Measurements from ENCODE around the gene GPR150. TPM values are rescaled to one million over a fixed set of nuclear protein-coding genes. Genes with fewer than 3 reads are reported as not detected.

The GPR150 gene
- total and polyA plus RNA-seq, 10 of the 15 experiments (the other 5 are each of a cell fraction or from before 2014, with no cell fraction given) = 0.08 to 1.1 (median 0.37) TPM; not detected in 1

DNA sequence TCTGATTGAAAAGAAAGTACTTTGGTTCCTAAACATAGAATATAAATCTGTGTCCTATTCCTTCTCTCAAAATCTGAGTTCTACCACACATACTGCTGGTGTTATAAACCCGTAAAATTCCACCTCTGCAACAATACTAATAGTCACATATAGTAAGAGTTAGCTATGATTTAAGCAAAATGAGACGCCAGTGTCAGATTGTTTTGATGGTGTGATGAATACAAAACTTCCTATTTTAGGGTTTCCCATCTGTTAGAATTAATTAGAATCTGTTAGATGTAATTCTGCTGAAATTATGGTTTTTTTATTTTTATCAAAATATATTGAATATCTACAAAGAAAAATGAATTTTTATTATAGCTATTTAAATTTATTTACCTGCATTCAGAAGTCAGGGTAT is 38.3 kb upstream of the GPR150 start (continued):
- TF ChIP-seq, protein P1, sequence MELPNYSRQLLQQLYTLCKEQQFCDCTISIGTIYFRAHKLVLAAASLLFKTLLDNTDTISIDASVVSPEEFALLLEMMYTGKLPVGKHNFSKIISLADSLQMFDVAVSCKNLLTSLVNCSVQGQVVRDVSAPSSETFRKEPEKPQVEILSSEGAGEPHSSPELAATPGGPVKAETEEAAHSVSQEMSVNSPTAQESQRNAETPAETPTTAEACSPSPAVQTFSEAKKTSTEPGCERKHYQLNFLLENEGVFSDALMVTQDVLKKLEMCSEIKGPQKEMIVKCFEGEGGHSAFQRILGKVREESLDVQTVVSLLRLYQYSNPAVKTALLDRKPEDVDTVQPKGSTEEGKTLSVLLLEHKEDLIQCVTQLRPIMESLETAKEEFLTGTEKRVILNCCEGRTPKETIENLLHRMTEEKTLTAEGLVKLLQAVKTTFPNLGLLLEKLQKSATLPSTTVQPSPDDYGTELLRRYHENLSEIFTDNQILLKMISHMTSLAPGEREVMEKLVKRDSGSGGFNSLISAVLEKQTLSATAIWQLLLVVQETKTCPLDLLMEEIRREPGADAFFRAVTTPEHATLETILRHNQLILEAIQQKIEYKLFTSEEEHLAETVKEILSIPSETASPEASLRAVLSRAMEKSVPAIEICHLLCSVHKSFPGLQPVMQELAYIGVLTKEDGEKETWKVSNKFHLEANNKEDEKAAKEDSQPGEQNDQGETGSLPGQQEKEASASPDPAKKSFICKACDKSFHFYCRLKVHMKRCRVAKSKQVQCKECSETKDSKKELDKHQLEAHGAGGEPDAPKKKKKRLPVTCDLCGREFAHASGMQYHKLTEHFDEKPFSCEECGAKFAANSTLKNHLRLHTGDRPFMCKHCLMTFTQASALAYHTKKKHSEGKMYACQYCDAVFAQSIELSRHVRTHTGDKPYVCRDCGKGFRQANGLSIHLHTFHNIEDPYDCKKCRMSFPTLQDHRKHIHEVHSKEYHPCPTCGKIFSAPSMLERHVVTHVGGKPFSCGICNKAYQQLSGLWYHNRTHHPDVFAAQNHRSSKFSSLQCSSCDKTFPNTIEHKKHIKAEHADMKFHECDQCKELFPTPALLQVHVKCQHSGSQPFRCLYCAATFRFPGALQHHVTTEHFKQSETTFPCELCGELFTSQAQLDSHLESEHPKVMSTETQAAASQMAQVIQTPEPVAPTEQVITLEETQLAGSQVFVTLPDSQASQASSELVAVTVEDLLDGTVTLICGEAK (IDR thresholded peaks at IDR 0.05; ENCODE audit: borderline replicate concordance) = no peak
- TF ChIP-seq, protein P2, sequence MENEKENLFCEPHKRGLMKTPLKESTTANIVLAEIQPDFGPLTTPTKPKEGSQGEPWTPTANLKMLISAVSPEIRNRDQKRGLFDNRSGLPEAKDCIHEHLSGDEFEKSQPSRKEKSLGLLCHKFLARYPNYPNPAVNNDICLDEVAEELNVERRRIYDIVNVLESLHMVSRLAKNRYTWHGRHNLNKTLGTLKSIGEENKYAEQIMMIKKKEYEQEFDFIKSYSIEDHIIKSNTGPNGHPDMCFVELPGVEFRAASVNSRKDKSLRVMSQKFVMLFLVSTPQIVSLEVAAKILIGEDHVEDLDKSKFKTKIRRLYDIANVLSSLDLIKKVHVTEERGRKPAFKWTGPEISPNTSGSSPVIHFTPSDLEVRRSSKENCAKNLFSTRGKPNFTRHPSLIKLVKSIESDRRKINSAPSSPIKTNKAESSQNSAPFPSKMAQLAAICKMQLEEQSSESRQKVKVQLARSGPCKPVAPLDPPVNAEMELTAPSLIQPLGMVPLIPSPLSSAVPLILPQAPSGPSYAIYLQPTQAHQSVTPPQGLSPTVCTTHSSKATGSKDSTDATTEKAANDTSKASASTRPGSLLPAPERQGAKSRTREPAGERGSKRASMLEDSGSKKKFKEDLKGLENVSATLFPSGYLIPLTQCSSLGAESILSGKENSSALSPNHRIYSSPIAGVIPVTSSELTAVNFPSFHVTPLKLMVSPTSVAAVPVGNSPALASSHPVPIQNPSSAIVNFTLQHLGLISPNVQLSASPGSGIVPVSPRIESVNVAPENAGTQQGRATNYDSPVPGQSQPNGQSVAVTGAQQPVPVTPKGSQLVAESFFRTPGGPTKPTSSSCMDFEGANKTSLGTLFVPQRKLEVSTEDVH (IDR thresholded peaks at IDR 0.05; ENCODE audit: low read depth, partially characterized antibody) = no peak
- TF ChIP-seq, protein P3, sequence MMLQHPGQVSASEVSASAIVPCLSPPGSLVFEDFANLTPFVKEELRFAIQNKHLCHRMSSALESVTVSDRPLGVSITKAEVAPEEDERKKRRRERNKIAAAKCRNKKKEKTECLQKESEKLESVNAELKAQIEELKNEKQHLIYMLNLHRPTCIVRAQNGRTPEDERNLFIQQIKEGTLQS (IDR thresholded peaks at IDR 0.05; ENCODE audit: borderline replicate concordance, extremely low read depth, low read depth, low read length) = no peak

DNA sequence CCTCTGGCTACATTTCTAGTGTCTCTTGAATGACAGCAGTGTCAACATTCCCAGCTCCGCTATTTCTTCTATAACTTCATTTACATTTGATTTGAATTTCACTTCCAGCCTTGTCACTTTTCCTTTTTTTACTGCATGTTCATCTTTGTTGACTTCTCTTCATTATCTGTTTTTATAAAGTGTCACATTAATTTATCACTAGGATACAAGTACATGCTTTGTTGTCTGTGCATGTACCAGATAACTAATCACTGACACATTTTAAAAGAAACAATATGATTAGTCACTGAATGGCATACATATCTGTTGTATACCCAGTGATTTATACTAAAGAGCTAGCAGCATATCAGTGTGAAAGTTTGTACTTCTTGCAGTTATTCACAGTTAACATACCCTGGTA is 35.9 kb upstream of the GPR150 start:
- no peak for ATAC-seq
- Histone ChIP-seq H3K9me3 (replicated peaks; ENCODE audit: control insufficient read depth, insufficient read depth, low read length) (no peaks in the 10 kb centered on the region), H3K27me3 (replicated peaks in 1 of 2; ENCODE audit: control insufficient read depth in 2 of 2, insufficient read depth in 2 of 2, low read length in 1 of 2) (no peaks in the 10 kb centered on the region), H3K36me3 (ENCODE audit: control insufficient read depth in 2 of 2, insufficient read depth in 2 of 2, low read length in 1 of 2) (no peaks in the 10 kb centered on the region), H4K20me1 (ENCODE audit: control insufficient read depth, insufficient read depth) (no peaks in the 10 kb centered on the region), H3K9ac (ENCODE audit: control insufficient read depth, insufficient read depth, low read length) (no peak overlapping the region), H3K4me1 (ENCODE audit: control insufficient read depth, insufficient read depth, low read length) (no peaks in the 10 kb centered on the region), H3K4me3 (no peak overlapping the region), H3K79me2 (ENCODE audit: control insufficient read depth, insufficient read depth, low read length) (no peaks in the 10 kb centered on the region), H3K4me2 (ENCODE audit: control insufficient read depth, insufficient read depth) (no peak overlapping the region), H2AFZ (ENCODE audit: control insufficient read depth, low read depth, low read length) (no peak overlapping the region), H3K27ac (ENCODE audit: control insufficient read depth, insufficient read depth) (no peak overlapping the region)
- ChIA-PET POLR2A (no interaction called here), CTCF (no interaction called here), RAD21 (ENCODE audit: unreplicated experiment) (no interaction called here), SMC1A (ENCODE audit: uncharacterized antibody, unreplicated experiment) (no interaction called here)
- BruUV-seq (replicated peaks) = no TSS peak
- no peak for DNase-seq (ENCODE audit: low read depth, low spot score)
- in situ Hi-C loops (cut with MboI) = no loop called here
- WGBS (ENCODE audit: insufficient coverage, insufficient replicate concordance, low lambda C conversion rate, missing lambda C conversion rate) = 100% methylated on average over 1 of the region's 1 CpG
- TF ChIP-seq, protein P4, sequence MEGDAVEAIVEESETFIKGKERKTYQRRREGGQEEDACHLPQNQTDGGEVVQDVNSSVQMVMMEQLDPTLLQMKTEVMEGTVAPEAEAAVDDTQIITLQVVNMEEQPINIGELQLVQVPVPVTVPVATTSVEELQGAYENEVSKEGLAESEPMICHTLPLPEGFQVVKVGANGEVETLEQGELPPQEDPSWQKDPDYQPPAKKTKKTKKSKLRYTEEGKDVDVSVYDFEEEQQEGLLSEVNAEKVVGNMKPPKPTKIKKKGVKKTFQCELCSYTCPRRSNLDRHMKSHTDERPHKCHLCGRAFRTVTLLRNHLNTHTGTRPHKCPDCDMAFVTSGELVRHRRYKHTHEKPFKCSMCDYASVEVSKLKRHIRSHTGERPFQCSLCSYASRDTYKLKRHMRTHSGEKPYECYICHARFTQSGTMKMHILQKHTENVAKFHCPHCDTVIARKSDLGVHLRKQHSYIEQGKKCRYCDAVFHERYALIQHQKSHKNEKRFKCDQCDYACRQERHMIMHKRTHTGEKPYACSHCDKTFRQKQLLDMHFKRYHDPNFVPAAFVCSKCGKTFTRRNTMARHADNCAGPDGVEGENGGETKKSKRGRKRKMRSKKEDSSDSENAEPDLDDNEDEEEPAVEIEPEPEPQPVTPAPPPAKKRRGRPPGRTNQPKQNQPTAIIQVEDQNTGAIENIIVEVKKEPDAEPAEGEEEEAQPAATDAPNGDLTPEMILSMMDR (IDR thresholded peaks at IDR 0.05 in 2 of 3, conservative IDR thresholded peaks at IDR 0.05 in 1 of 3; ENCODE audit: control insufficient read depth in 2 of 3, extremely low read depth in 1 of 3, insufficient read depth in 1 of 3, low read depth in 3 of 3, low read length in 3 of 3) = no peak
- TF ChIP-seq, protein P5, sequence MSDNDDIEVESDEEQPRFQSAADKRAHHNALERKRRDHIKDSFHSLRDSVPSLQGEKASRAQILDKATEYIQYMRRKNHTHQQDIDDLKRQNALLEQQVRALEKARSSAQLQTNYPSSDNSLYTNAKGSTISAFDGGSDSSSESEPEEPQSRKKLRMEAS (IDR thresholded peaks at IDR 0.05; ENCODE audit: low read depth, low read length) = no peak
- no peak for TF ChIP-seq ZNF384 (IDR thresholded peaks at IDR 0.05; ENCODE audit: borderline replicate concordance, low read depth, low read length)
- no peak for TF ChIP-seq EGR1 (IDR thresholded peaks at IDR 0.05; ENCODE audit: borderline replicate concordance in 1 of 2, low read depth in 2 of 2, low read length in 2 of 2)
- no peak for TF ChIP-seq KAT2A (conservative IDR thresholded peaks at IDR 0.05; ENCODE audit: control insufficient read depth, low read depth, low read length)
- intact Hi-C loops (cut with micrococcal nuclease; ENCODE audit: unreplicated experiment) = no loop called here
- peak; percentile 18 for FAIRE-seq

All from GM12878 (cell line).